ENCODE data around the gene LRIT1. TPM values are rescaled to one million over a fixed set of nuclear protein-coding genes. Genes with fewer than 3 reads are reported as not detected.
A peak's percentile ranks its signal among the peaks of the same experiment; 100 is the strongest.

The LRIT1 gene
- total RNA-seq, 1 experiment from 2014 or later, result not detected

- DNase-seq (ENCODE audit: low read depth), result peak; percentile 28
Measured at GRCh38 chr10:84214612-84215235, 26.6 kb downstream of the LRIT1 start.

GRCh38 chr10:84214046-84214572 is 27.2 kb downstream of the LRIT1 start:
- no peak for DNase-seq (ENCODE audit: low read depth)

- no peak for DNase-seq (ENCODE audit: low read depth)
Measured at GRCh38 chr10:84213076-84213475, 28.3 kb downstream of the LRIT1 start.

- DNase-seq (ENCODE audit: low read depth), result no peak
Measured at GRCh38 chr10:84212014-84212413, 29.3 kb downstream of the LRIT1 start.

- no peak for DNase-seq (ENCODE audit: low read depth)
Measured at GRCh38 chr10:84211566-84211965, 29.8 kb downstream of the LRIT1 start.

GRCh38 chr10:84208023-84208422 is 33.3 kb downstream of the LRIT1 start:
- no peak for DNase-seq (ENCODE audit: low read depth)

- DNase-seq (ENCODE audit: low read depth), result no peak
Measured at GRCh38 chr10:84205853-84206525, 35.4 kb downstream of the LRIT1 start.

- DNase-seq (ENCODE audit: low read depth), result peak; percentile 34
Measured at GRCh38 chr10:84205049-84205852, 36.1 kb downstream of the LRIT1 start.

GRCh38 chr10:84204610-84205009 is 36.7 kb downstream of the LRIT1 start:
- DNase-seq (ENCODE audit: low read depth), result no peak

GRCh38 chr10:84204122-84204521 is 37.2 kb downstream of the LRIT1 start:
- DNase-seq (ENCODE audit: low read depth), result no peak

GRCh38 chr10:84202349-84202748 is 39.0 kb downstream of the LRIT1 start:
- no peak for DNase-seq (ENCODE audit: low read depth)

- no peak for DNase-seq (ENCODE audit: low read depth)
Measured at GRCh38 chr10:84201682-84202081, 39.7 kb downstream of the LRIT1 start.

GRCh38 chr10:84201244-84201606 is 40.1 kb downstream of the LRIT1 start:
- DNase-seq (ENCODE audit: low read depth), result no peak

GRCh38 chr10:84200537-84201243 is 40.7 kb downstream of the LRIT1 start:
- no peak for DNase-seq (ENCODE audit: low read depth)

GRCh38 chr10:84198206-84198915 is 43.0 kb downstream of the LRIT1 start:
- DNase-seq (ENCODE audit: low read depth), result no peak

- no peak for DNase-seq (ENCODE audit: low read depth)
Measured at GRCh38 chr10:84197643-84198042, 43.7 kb downstream of the LRIT1 start.

GRCh38 chr10:84196941-84197340 is 44.4 kb downstream of the LRIT1 start:
- DNase-seq (ENCODE audit: low read depth), result no peak

- DNase-seq (ENCODE audit: low read depth), result no peak
Measured at GRCh38 chr10:84196083-84196482, 45.3 kb downstream of the LRIT1 start.

GRCh38 chr10:84195044-84195830 is 46.1 kb downstream of the LRIT1 start:
- DNase-seq (ENCODE audit: low read depth), result no peak

- no peak for DNase-seq (ENCODE audit: low read depth)
Measured at GRCh38 chr10:84194424-84195043, 46.8 kb downstream of the LRIT1 start, which contains the start of gene CDHR1. Gene CDHR1, plus strand, starts transcription at chr10:84194537. Its CDS starts 224 bp downstream, at chr10:84194761.

All from LHCN-M2 (cell line).